COLO668 (cell line): ENCODE measurements around the gene DST.
"Not testable (repeated sequence)": the region's sequence is repeated elsewhere in the genome, so short reads cannot be mapped to it uniquely, and the experiment has no call there.

Experiments used
- DNase-seq: peaks from one replicate; lab custom pipeline; 2025; ENCODE audit not compliant: unreplicated experiment; lab: John Stamatoyannopoulos, UW

The DST gene

GRCh38 chr6:56663344-56663743 is 20.7 kb upstream of the DST start:
- DNase-seq = peak; percentile 50

GRCh38 chr6:56661338-56661737 is 18.6 kb upstream of the DST start:
- not testable (repeated sequence) for DNase-seq

GRCh38 chr6:56660381-56660730 is 17.7 kb upstream of the DST start:
- DNase-seq = no peak

GRCh38 chr6:56659721-56660380 is 17.2 kb upstream of the DST start:
- DNase-seq = no peak

GRCh38 chr6:56658326-56658725 is 15.6 kb upstream of the DST start:
- no peak for DNase-seq

- no peak for DNase-seq
Observed at GRCh38 chr6:56657354-56657753, 14.7 kb upstream of the DST start.

DNA sequence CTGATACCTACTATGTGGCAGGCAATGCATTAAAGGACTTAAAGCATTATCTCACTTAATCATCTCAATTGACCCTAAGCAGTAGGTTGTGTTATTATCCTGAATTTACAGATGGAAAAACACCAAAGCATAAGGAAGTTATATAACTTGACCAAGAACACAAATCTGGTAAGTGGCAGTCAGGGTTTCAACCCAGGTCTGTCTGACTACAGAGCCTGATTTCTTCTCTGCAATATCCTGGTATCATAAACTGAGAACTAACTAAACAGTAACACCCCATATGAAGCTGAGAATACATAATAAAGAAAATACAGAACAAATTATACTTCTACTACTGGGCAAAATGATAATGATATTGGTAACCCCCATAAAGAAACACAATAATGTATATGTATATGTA is 13.8 kb upstream of the DST start:
- no peak for DNase-seq

GRCh38 chr6:56655996-56656395 is 13.3 kb upstream of the DST start:
- no peak for DNase-seq

GRCh38 chr6:56655249-56655648 is 12.6 kb upstream of the DST start:
- DNase-seq = no peak

DNA sequence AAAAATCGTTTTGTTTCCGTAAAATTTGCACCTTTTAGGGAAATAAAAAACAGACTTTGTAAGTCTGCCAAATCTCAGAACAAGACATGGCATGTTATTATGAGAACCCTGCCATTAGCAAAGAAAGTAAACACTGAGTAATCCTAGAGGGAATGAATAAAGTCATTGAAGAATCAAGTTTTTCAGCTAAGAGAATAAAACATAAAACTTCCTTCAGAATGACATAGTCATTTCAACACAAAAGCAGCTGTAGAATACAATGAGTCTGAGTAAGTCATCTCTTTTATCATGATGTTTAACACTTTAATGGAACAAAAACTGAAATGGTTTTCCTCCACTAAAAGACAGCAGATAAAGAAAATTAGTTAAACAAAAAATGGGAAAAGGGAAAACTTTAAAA is 10.3 kb upstream of the DST start:
- DNase-seq = no peak

GRCh38 chr6:56652231-56652630 is 9.5 kb upstream of the DST start:
- DNase-seq = no peak

DNA sequence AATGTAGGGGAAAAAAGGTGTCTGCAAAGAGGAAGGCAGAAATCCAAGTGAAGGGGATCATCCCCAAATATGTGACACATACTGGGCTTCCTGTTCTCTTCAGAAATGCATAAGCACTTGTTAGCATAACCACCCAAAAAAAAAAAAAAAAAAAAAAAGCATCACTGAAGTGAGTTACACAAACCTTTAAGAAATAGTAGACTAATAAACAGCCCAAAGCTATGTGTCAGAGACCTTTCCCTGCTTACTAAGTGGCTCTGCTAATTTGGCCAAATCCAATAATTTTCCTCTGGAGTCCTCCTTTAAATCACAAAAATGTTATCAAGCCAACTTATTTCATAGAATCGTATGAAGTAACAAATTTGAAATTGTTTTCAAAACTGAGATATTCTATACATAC is 7.5 kb upstream of the DST start:
- no peak for DNase-seq

GRCh38 chr6:56649782-56650181 is 7.1 kb upstream of the DST start:
- DNase-seq = no peak

DNA sequence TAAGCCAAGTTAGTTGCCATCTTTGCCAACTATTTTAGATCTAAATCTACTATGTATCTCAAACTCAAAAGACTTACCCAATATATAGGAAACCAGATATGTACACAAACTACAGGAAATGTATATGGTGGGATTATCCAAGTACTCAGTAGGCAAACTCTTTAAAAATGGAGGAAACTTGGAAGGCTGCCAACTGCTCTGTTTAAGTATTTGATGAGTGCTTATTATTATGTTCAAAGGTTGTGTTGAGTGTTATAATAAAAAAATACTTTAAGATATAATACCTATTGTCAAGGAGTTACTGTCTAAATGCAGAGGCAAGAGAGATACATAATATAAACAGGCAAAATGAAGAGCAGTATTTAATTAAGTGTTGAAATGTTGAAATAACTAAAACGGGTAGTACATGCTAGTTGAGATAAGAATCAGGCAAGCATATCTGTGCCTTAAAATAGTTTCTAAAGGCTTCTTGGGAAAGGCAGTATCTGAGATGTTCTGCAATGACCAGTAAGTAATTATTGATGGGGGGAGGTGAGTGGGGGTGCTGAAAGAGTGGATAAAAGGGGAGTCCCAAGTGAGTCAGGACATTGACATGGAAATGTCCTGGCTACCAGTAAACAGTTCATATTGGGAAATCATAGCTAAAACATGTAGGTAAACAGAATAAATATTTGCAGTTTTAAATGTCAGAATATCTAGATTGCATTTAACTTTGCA is 6.5 kb upstream of the DST start:
- peak; percentile 34 for DNase-seq

- no peak for DNase-seq
Observed at GRCh38 chr6:56647172-56647762, 4.6 kb upstream of the DST start.

DNA sequence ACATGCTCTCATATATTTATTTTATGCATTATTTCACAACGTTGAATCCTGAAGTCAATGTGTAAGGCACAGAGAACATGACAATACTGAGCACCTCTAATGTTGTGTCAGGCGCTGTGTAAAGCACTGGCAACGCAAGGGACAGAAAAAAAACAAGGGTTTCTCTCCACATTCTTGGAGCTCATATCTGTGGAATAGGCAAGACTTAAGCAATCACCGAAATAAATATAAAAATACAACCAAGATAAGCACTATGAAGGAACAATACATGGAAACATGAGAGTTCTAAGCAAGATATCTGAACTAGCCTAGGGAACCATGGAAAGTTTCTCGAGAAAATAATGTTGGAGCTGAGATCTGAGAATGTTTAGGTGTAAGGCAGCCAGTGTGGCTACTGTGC is 1.7 kb upstream of the DST start:
- DNase-seq = no peak

DNA sequence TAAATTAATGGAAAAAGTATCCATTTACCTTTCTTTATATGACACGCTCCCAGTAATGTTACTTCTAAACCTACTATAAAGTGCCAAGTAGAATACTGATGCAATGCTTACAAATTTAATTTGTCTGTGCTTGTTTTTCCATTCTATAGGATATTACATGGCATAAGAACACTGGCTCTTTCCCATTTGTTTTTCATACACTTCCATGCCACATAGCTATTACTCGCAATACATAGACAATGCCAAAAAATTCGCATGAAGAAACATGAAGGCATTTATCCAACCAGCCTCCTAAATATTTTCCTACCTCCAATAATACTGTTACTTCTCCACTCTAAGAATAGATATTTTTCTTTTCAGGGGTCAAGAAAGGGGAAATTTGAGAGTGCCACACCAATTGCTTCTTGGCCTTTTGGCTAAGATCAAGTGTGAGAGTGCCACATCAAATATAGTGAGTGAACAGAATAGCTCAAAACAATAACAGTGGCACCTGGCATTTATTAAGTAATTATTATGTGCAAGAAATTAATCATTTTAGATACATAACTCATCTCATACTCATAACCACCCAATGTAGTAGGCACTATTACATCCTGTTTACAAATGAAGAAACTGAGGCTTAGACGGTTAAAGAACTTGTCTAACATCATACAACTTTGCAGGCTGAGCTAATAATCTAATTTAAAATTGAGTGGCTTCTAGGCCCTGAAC is 845 bp upstream of the DST start:
- DNase-seq = no peak

DNA sequence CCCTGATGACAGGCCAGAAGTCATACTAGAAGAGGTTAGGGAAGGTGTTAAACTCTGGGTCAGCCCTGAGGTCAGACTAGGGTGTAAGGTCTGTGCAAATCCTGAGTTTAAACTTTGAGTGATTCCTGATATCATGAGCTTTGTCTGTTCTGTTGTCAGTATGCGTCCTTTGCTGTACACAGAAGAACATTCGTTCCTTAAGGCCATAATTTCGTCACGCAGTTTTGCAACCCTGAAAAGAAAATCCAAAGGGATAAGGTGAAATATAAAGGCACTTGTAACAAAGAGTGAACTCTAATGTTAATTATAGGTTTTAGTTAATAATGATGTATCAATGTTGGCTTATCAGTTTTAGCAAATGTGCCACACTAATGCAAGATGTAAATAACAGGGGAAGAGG is 2.3 kb downstream of the DST start:
- DNase-seq = no peak

GRCh38 chr6:56638760-56639159 is 3.9 kb downstream of the DST start:
- DNase-seq = no peak

DNA sequence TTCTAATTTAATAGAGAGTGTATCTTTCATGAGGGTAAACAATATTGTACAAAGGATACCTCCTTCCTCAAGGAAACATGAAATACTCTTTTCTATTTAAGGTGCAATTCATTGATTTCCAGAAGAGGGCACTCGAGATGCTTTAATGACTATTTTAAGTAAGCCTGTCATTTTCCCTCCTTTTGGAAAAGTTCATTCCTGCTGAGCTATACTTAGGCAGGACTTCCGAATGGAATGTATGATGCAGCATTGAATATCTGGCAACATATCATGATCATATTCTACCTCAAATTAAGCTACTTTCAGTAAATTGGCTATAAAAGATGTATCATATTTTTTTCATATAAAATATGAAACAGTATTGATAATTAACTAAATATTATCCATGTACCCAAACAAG is 5.0 kb downstream of the DST start:
- no peak for DNase-seq

- DNase-seq = no peak
Observed at GRCh38 chr6:56628105-56628504, 14.6 kb downstream of the DST start.

GRCh38 chr6:56625356-56625755 is 17.3 kb downstream of the DST start:
- DNase-seq = no peak
